Right renal cortex interstitium (tissue), 3 donors: ENCODE measurements around the gene NTSR2. TPM values are rescaled to one million over a fixed set of nuclear protein-coding genes. Genes with fewer than 3 reads are reported as not detected.

Experiments used
- polyA plus RNA-seq, 3 donors: library from polyadenylated mRNA; unstranded; fragments of 120-200 nt; gene quantifications; one replicate each; pipeline ENCODE4 v1.2.1, GENCODE V29; 2013; ENCODE audit not compliant: insufficient read length in 3 of 3

Gene NTSR2
- polyA plus RNA-seq, 3 donors: not detected

Other genes with a start within 250 kb of the NTSR2 start
- 10 to 100 TPM; 21.5 to 24.4 (median 23.3) TPM for gene E2F6, start 204.0 kb downstream of the NTSR2 start, polyA plus RNA-seq
- gene GREB1, start 136.2 kb downstream of the NTSR2 start, polyA plus RNA-seq: 10 to 100 TPM; 10.8 to 11.0 (median 10.8) TPM
- gene LPIN1, start 76.4 kb upstream of the NTSR2 start, polyA plus RNA-seq: 10 to 100 TPM; 18.0 to 19.7 (median 18.7) TPM